Naive thymus-derived CD8-positive, alpha-beta T cell (primary cell): ENCODE data around the gene SLC25A47. TPM values are rescaled to one million over a fixed set of nuclear protein-coding genes. Genes with fewer than 3 reads are reported as not detected.

Experiments used
- ATAC-seq, 2 donors: fragments of 150-1000 bp; cut with Tn5 transposase in 1 of 2; sonication (Bioruptor Pico), chemical (Tn5 transposase) in 1 of 2; 1 replicate in 1 of 2; 2 replicates in 1 of 2; pipeline ENCODE4 v1.10.0; 2021; ENCODE audit warnings: mild to moderate bottlenecking in 2 of 2, moderate library complexity in 2 of 2
- POLR2A ChIA-PET: fragments of 350-600 bp; sonication (Branson Sonifier 250); formaldehyde crosslinking; loops from one replicate; lab custom pipeline; 2021; ENCODE audit warnings: antibody characterized with exemption; lab: Charles Lee
- DNase-seq, 10 donors: peaks; one replicate each; pipeline versions ENCODE4 v3.0.0 to v3.0.0-alpha.2; 2020 to 2022
- H3K27ac Mint-ChIP-seq, 10 donors: one replicate each; pipeline ENCODE4 v1.8.0; 2020 to 2022; ENCODE audit warnings: mild to moderate bottlenecking in 10 of 10, mixed read lengths in 10 of 10, moderate library complexity in 4 of 10, inconsistent platforms in 1 of 10
- H3K27me3 Mint-ChIP-seq, 5 donors: one replicate each; pipeline ENCODE4 v1.8.0; 2021 to 2022; ENCODE audit warnings: mixed read lengths in 5 of 5
- H3K36me3 Mint-ChIP-seq, 3 donors: one replicate each; pipeline ENCODE4 v1.8.0; 2020 to 2022; ENCODE audit warnings: mixed read lengths in 3 of 3, mild to moderate bottlenecking in 2 of 3, inconsistent platforms in 1 of 3
- H3K4me1 Mint-ChIP-seq, 4 donors: one replicate each; pipeline ENCODE4 v1.8.0; 2021 to 2022; ENCODE audit warnings: mixed read lengths in 4 of 4
- H3K4me3 Mint-ChIP-seq, 10 donors: one replicate each; pipeline ENCODE4 v1.8.0; 2020 to 2022; ENCODE audit warnings: mild to moderate bottlenecking in 10 of 10, mixed read lengths in 10 of 10, moderate library complexity in 6 of 10, inconsistent platforms in 1 of 10
- H3K9me3 Mint-ChIP-seq, 9 donors: one replicate each; pipeline ENCODE4 v1.8.0; 2020 to 2022; ENCODE audit warnings: mixed read lengths in 9 of 9, mild to moderate bottlenecking in 3 of 9, inconsistent platforms in 1 of 9, moderate library complexity in 1 of 9
- polyA plus RNA-seq, 3 donors: library from polyadenylated mRNA; unstranded; fragments of 300-500 nt; fragmentation: Illumina TruSeq; gene quantifications; one replicate each; pipeline ENCODE4 v1.2.3, GENCODE V29; 2021
- total RNA-seq, 8 experiments: library from RNA in 2 of 8; stranded (reverse) in 2 of 8; gene quantifications; one replicate each; pipeline ENCODE4 v1.2.3 and lab custom pipeline; 2021 to 2026

SLC25A47 gene
- total and polyA plus RNA-seq, 5 experiments from 2014 or later: not detected

- Mint-ChIP-seq H3K4me3 (no peak overlapping the region), H3K9me3 (no peaks in the 10 kb centered on the region), H3K4me1 (peaks cover 0 to 2% (median 0%) of the 10 kb centered on the region in 4 donors), H3K36me3 (peaks cover 12 to 60% (median 42%) of the 10 kb centered on the region in 3 donors), H3K27me3 (no peaks in the 10 kb centered on the region), H3K27ac (no peak overlapping the region)
- POLR2A ChIA-PET: no interaction called here
- ATAC-seq (no peak), DNase-seq (no peak)
These were observed 25.9 kb downstream of the SLC25A47 start for GRCh38 chr14:100348784-100349685.

- Mint-ChIP-seq H3K9me3 (no peaks in the 10 kb centered on the region), H3K36me3 (peaks cover 12 to 68% (median 48%) of the 10 kb centered on the region in 3 donors), H3K4me1 (peaks cover 0 to 2% (median 0%) of the 10 kb centered on the region in 4 donors), H3K27ac (peak overlapping the region in 2 of 10 donors; percentile 38 to 69), H3K27me3 (no peaks in the 10 kb centered on the region), H3K4me3 (no peak overlapping the region)
- ATAC-seq: no peak
- DNase-seq: no peak
- POLR2A ChIA-PET: no interaction called here
These were observed 27.3 kb downstream of the SLC25A47 start for GRCh38 chr14:100350276-100350926.

GRCh38 chr14:100350986-100351385 is 27.8 kb downstream of the SLC25A47 start:
- Mint-ChIP-seq H3K4me3 (no peak overlapping the region), H3K36me3 (peaks cover 12 to 71% (median 50%) of the 10 kb centered on the region in 3 donors), H3K27me3 (no peaks in the 10 kb centered on the region), H3K27ac (peak overlapping the region in 1 of 10 donors; percentile 38), H3K4me1 (peaks cover 0 to 2% (median 0%) of the 10 kb centered on the region in 4 donors), H3K9me3 (no peaks in the 10 kb centered on the region)
- DNase-seq (no peak), ATAC-seq (no peak)
- POLR2A ChIA-PET: no interaction called here

- H3K27me3 Mint-ChIP-seq: no peaks in the 10 kb centered on the region
- H3K4me1 Mint-ChIP-seq: no peaks in the 10 kb centered on the region
- H3K9me3 Mint-ChIP-seq: no peaks in the 10 kb centered on the region
- no peak overlapping the region for H3K4me3 Mint-ChIP-seq
- H3K36me3 Mint-ChIP-seq: peaks cover 10 to 79% (median 50%) of the 10 kb centered on the region in 3 donors
- POLR2A ChIA-PET: no interaction called here
- H3K27ac Mint-ChIP-seq: no peak overlapping the region
- DNase-seq (no peak), ATAC-seq (no peak)
These were observed 35.3 kb downstream of the SLC25A47 start for GRCh38 chr14:100358396-100358795.

GRCh38 chr14:100359111-100359510 is 36.0 kb downstream of the SLC25A47 start:
- ATAC-seq (no peak), DNase-seq (no peak)
- Mint-ChIP-seq H3K27me3 (no peaks in the 10 kb centered on the region), H3K4me1 (no peaks in the 10 kb centered on the region), H3K36me3 (peaks cover 10 to 78% (median 44%) of the 10 kb centered on the region in 3 donors), H3K9me3 (no peaks in the 10 kb centered on the region), H3K27ac (no peak overlapping the region), H3K4me3 (no peak overlapping the region)
- POLR2A ChIA-PET: no interaction called here

- Mint-ChIP-seq H3K27ac (no peak overlapping the region), H3K4me3 (no peak overlapping the region), H3K9me3 (no peaks in the 10 kb centered on the region), H3K36me3 (peaks cover 10 to 78% (median 38%) of the 10 kb centered on the region in 3 donors), H3K4me1 (no peaks in the 10 kb centered on the region), H3K27me3 (no peaks in the 10 kb centered on the region)
- ATAC-seq (no peak), DNase-seq (no peak)
- POLR2A ChIA-PET: no interaction called here
These were observed 36.7 kb downstream of the SLC25A47 start for GRCh38 chr14:100359881-100360280.

- ATAC-seq (no peak), DNase-seq (no peak)
- H3K36me3 Mint-ChIP-seq: peaks cover 10 to 82% (median 36%) of the 10 kb centered on the region in 3 donors
- no peak overlapping the region for H3K27ac Mint-ChIP-seq
- no peak overlapping the region for H3K4me3 Mint-ChIP-seq
- POLR2A ChIA-PET: no interaction called here
- no peaks in the 10 kb centered on the region for H3K9me3 Mint-ChIP-seq
- peaks cover 0 to 4% (median 0%) of the 10 kb centered on the region in 4 donors for H3K4me1 Mint-ChIP-seq
- H3K27me3 Mint-ChIP-seq: no peaks in the 10 kb centered on the region
These were observed 38.5 kb downstream of the SLC25A47 start for GRCh38 chr14:100361626-100362025.

GRCh38 chr14:100362311-100362927 is 39.3 kb downstream of the SLC25A47 start:
- H3K4me3 Mint-ChIP-seq: no peak overlapping the region

GRCh38 chr14:100363053-100363452 is 39.9 kb downstream of the SLC25A47 start:
- Mint-ChIP-seq H3K4me3 (no peak overlapping the region), H3K36me3 (peaks cover 10 to 85% (median 35%) of the 10 kb centered on the region in 3 donors), H3K27ac (no peak overlapping the region), H3K9me3 (no peaks in the 10 kb centered on the region), H3K27me3 (no peaks in the 10 kb centered on the region), H3K4me1 (peaks cover 0 to 4% (median 0%) of the 10 kb centered on the region in 4 donors)
- DNase-seq: no peak
- no peak for ATAC-seq
- POLR2A ChIA-PET: no interaction called here

More at GRCh38 chr14:100362311-100362927, 39.3 kb downstream of the SLC25A47 start:
- POLR2A ChIA-PET: no interaction called here
- H3K9me3 Mint-ChIP-seq: no peaks in the 10 kb centered on the region
- H3K27ac Mint-ChIP-seq: no peak overlapping the region
- ATAC-seq (no peak), DNase-seq (no peak)
- peaks cover 0 to 4% (median 0%) of the 10 kb centered on the region in 4 donors for H3K4me1 Mint-ChIP-seq
- H3K36me3 Mint-ChIP-seq: peaks cover 10 to 84% (median 35%) of the 10 kb centered on the region in 3 donors
- no peaks in the 10 kb centered on the region for H3K27me3 Mint-ChIP-seq

GRCh38 chr14:100364403-100364802 is 41.3 kb downstream of the SLC25A47 start:
- DNase-seq (no peak), ATAC-seq (no peak)
- Mint-ChIP-seq H3K4me1 (peaks cover 0 to 4% (median 0%) of the 10 kb centered on the region in 4 donors), H3K27me3 (no peaks in the 10 kb centered on the region), H3K9me3 (no peaks in the 10 kb centered on the region), H3K27ac (no peak overlapping the region), H3K36me3 (peaks cover 14 to 83% (median 26%) of the 10 kb centered on the region in 3 donors), H3K4me3 (no peak overlapping the region)
- POLR2A ChIA-PET: no interaction called here

- Mint-ChIP-seq H3K4me1 (peaks cover 0 to 4% (median 0%) of the 10 kb centered on the region in 4 donors), H3K27me3 (no peaks in the 10 kb centered on the region), H3K9me3 (no peaks in the 10 kb centered on the region), H3K4me3 (no peak overlapping the region), H3K36me3 (peaks cover 4 to 70% (median 14%) of the 10 kb centered on the region in 3 donors), H3K27ac (no peak overlapping the region)
- ATAC-seq (no peak), DNase-seq (no peak)
- POLR2A ChIA-PET: no interaction called here
These were observed 42.6 kb downstream of the SLC25A47 start for GRCh38 chr14:100365741-100366140.

GRCh38 chr14:100369019-100369418 is 45.9 kb downstream of the SLC25A47 start:
- Mint-ChIP-seq H3K36me3 (peaks cover 4 to 53% (median 11%) of the 10 kb centered on the region in 3 donors), H3K4me1 (peaks cover 5 to 7% (median 6%) of the 10 kb centered on the region in 4 donors), H3K27me3 (no peaks in the 10 kb centered on the region), H3K27ac (no peak overlapping the region), H3K9me3 (no peaks in the 10 kb centered on the region), H3K4me3 (no peak overlapping the region)
- no peak for DNase-seq
- POLR2A ChIA-PET: no interaction called here
- no peak for ATAC-seq
